Fibroblast of the aortic adventitia (primary cell): ENCODE results near the gene NCKAP5. TPM values are rescaled to one million over a fixed set of nuclear protein-coding genes. Genes with fewer than 3 reads are reported as not detected.

ENCODE experiments used
- DNase-seq: peaks from one replicate; pipeline ENCODE4 v3.0.0-alpha.2; 2010; ENCODE audit warnings: low read depth
- H3K4me3 ChIP-seq: 2 replicates; pipeline ENCODE4 v1.5.1; 2011; ENCODE audit warnings: low read depth, mild to moderate bottlenecking, control low read depth, low read length, moderate library complexity
- total RNA-seq: library from RNA; depleted of rRNA; stranded (reverse); fragments of >200 nt; gene quantifications from 2 replicates; pipeline ENCODE4 v1.2.3, GENCODE V29; 2012; ENCODE audit warnings: low replicate concordance
- TF ChIP-seq, protein P1 (sequence below): IDR thresholded peaks from 2 replicates; pipeline ENCODE4 v1.5.1; 2011; ENCODE audit warnings: mild to moderate bottlenecking, low read length, control low read depth, inconsistent platforms; ENCODE audit not compliant: insufficient read depth

Gene NCKAP5
- total RNA-seq, 1 donor = 4.4 TPM

DNA sequence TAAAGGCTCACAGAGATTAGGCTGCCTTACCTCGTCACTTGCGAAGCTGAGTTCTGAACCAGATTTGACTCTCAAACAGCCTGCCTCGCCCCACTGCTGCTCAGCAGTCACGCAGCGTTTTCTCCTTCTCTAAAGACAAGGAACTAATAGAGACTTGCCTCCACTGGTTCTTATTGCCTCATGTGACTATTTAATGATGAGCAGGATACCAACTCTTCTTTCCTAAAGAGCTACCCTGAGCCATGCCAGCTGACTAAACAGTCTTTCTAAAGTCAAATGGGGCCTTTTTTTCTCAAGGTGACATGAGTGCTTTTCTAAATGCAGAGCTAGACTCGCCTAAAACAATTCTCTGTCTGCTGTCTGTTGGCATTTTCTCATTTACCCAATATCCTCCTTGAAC lies 147.5 kb downstream of the NCKAP5 start:
- no peak overlapping the region for H3K4me3 ChIP-seq
- TF ChIP-seq, protein P1, sequence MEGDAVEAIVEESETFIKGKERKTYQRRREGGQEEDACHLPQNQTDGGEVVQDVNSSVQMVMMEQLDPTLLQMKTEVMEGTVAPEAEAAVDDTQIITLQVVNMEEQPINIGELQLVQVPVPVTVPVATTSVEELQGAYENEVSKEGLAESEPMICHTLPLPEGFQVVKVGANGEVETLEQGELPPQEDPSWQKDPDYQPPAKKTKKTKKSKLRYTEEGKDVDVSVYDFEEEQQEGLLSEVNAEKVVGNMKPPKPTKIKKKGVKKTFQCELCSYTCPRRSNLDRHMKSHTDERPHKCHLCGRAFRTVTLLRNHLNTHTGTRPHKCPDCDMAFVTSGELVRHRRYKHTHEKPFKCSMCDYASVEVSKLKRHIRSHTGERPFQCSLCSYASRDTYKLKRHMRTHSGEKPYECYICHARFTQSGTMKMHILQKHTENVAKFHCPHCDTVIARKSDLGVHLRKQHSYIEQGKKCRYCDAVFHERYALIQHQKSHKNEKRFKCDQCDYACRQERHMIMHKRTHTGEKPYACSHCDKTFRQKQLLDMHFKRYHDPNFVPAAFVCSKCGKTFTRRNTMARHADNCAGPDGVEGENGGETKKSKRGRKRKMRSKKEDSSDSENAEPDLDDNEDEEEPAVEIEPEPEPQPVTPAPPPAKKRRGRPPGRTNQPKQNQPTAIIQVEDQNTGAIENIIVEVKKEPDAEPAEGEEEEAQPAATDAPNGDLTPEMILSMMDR = no peak
- no peak for DNase-seq

DNA sequence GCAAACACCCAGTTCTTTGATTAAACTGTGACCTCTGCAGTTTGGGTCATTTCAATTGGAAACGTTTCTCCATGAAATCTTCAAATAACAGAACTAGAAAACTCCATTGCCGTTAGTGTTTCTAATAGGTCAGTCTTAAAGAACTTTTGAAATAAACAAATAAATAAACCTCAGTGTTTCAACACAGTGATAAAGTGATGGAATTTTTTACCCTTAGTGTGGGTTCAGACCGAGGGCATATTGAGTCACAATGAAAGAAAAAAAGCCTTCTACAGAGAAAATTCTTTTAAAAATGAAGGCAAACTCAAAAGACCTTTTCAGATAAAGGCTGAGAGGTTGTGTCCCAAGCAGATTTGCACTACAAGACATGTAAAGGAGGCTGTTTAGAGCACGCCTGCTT lies 149.6 kb downstream of the NCKAP5 start:
- no peak overlapping the region for H3K4me3 ChIP-seq
- TF ChIP-seq, protein P1 = no peak
- no peak for DNase-seq

DNA sequence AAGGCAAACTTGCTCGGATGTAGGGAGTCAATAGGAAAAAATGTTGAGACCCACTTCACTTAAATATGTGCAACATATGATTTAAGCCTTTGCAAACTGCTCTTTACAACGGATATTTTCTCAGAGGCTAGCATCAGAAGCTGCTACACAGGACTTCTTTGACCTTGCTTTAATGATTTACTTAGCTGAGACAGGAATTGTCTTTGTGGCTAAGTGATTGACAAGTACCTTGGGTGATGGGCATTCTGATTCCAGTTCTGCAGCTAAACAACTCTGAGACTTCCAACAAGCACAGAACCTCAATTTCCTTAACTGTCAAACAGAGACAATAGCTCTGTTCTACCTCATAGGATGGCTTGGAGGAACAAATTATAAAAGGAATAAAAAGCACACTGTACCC lies 150.2 kb downstream of the NCKAP5 start:
- TF ChIP-seq, protein P1 = no peak
- no peak for DNase-seq
- H3K4me3 ChIP-seq = no peak overlapping the region

DNA sequence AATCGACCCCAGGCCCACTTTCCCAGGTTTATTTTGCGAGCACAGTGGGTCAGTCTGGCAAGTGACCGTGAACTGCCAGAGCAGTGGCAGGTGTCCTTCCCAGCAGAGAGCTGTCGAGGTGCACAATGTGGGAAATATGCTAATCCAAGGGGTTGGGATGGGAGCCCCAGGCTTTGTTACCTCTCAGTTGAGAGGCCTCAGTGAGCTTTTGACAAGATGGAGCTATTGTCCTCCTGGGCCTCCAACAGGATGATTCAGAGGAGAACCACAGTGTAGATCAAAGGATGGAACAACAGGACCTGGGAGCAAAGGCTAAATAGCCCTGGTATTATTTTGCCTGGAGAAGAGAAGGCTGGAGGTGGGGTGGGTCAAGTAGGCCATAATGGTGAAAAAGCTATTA lies 150.8 kb downstream of the NCKAP5 start:
- TF ChIP-seq, protein P1 = no peak
- H3K4me3 ChIP-seq = no peak overlapping the region
- DNase-seq = no peak

DNA sequence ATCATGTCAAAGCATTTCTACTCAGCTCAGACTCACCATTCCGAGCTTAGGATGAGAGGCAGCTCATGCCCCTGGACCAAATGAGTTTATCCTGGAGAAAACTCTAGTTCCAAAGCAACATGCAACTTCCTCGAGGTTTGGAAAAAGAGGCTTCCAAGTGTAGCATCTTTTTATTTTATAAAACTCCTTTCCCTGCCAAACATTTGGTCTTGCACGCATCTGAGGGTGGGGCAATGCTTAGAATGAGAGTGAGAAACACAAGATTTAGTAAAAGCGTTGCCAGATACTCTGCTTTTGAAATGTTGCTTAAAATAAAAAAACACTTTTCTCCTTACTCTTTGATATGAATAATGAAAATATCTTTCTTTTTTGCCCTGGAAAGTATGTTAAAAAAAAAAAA lies 151.5 kb downstream of the NCKAP5 start:
- TF ChIP-seq, protein P1 = no peak
- H3K4me3 ChIP-seq = no peak overlapping the region
- DNase-seq = peak; percentile 82

DNA sequence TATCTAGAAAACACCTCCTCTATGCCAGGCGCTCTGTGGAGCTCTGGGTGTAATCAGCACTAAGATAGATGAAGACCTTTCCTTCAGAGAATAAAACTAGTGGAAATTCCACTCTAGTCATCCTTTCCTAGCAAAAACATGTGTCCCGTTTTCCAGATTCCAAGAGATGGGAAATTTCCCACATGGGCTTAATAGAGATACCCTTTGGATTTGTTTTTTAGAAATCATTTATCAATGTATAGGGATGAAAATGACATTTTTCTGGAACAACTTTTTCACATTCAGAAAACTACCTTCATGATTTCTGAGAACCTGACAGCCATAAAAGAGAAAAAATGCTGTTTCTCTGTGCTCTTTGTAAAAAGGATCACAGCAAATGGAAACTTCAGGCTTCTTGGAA lies 152.1 kb downstream of the NCKAP5 start:
- TF ChIP-seq, protein P1 = no peak
- no peak for DNase-seq
- no peak overlapping the region for H3K4me3 ChIP-seq

DNA sequence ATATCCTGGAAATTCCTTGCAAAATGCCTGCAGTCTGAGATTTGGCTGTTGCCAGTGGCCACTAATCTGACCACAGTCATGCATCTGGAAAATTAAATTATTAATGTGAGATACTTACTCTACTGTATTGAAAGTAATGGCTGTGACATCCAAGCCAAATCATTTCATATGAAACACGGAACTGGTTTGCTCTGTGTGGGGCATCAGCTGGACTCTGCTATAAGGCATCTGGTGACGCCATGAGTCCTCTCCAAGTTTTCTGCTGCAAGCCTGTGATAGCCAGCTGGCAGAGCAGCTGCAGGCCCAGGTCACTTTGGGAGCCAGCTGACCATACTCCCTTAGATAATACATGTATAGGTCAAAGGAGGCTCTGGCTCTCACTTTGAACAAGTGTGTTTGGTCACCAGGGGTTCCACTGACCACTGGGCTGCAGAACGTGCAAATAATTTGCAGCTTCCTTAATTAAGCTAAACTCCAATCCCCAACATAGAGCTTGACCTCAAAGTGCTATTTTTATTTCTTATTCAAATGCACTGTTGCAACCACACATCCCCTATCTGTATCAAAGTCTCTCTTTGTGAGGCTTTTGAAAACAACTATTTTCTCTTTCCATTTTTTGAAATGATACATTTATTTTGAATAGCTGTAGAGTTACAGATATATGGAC lies 152.9 kb downstream of the NCKAP5 start:
- TF ChIP-seq, protein P1 = no peak
- DNase-seq = peak; percentile 33
- H3K4me3 ChIP-seq = no peak overlapping the region
